Bronchial epithelial cell (primary cell): ENCODE results near the gene SPINDOC. TPM values are rescaled to one million over a fixed set of nuclear protein-coding genes. Genes with fewer than 3 reads are reported as not detected.

Source experiments
- DNase-seq: peaks from one replicate; pipeline ENCODE4 v3.0.0-alpha.2; 2010; ENCODE audit warnings: low read depth
- FAIRE-seq: peaks from 2 replicates; lab custom pipeline; 2011; peaks lifted over from hg19 to GRCh38; lab: Jason Lieb, UNC
- H3K27me3 ChIP-seq: 2 replicates; pipeline ENCODE4 v1.5.1; 2011; ENCODE audit warnings: low read length; ENCODE audit not compliant: control insufficient read depth, insufficient read depth
- H3K36me3 ChIP-seq: 2 replicates; pipeline ENCODE4 v1.5.1; 2011; ENCODE audit warnings: low read length; ENCODE audit not compliant: control insufficient read depth, insufficient read depth
- H3K4me3 ChIP-seq: 2 replicates; pipeline ENCODE4 v1.5.1; 2011; ENCODE audit warnings: mild to moderate bottlenecking, low read depth, low read length, control low read depth
- CTCF ChIP-seq: IDR thresholded peaks from 2 replicates; pipeline ENCODE4 v1.5.1; 2011; ENCODE audit warnings: mild to moderate bottlenecking, moderate library complexity, low read length, control low read depth, inconsistent platforms; ENCODE audit not compliant: insufficient read depth, severe bottlenecking
- total RNA-seq: library from RNA; depleted of rRNA; stranded (reverse); fragments of >200 nt; gene quantifications from 2 replicates; pipeline ENCODE4 v1.2.1, GENCODE V29; 2014

SPINDOC gene
- total RNA-seq, 1 donor from 2014 or later, result 3.4 TPM

- no peaks in the 10 kb centered on the region for H3K27me3 ChIP-seq
- H3K36me3 ChIP-seq, result peaks cover 5% of the 10 kb centered on the region
- TF ChIP-seq CTCF, result no peak
- DNase-seq (no peak), FAIRE-seq (no peak)
- no peak overlapping the region for H3K4me3 ChIP-seq
Observed at GRCh38 chr11:63867511-63867910, 54.3 kb downstream of the SPINDOC start.

- no peak for DNase-seq
- H3K36me3 ChIP-seq, result peaks cover 3% of the 10 kb centered on the region
- no peak for FAIRE-seq
- no peaks in the 10 kb centered on the region for H3K27me3 ChIP-seq
- no peak overlapping the region for H3K4me3 ChIP-seq
- no peak for TF ChIP-seq CTCF
Observed at GRCh38 chr11:63868399-63869064, 55.3 kb downstream of the SPINDOC start.

- Histone ChIP-seq H3K36me3 (peaks cover 2% of the 10 kb centered on the region), H3K4me3 (no peak overlapping the region), H3K27me3 (no peaks in the 10 kb centered on the region)
- DNase-seq (peak; percentile 55), FAIRE-seq (no peak)
- no peak for TF ChIP-seq CTCF
Observed at GRCh38 chr11:63869171-63869591, 55.9 kb downstream of the SPINDOC start.

- DNase-seq (no peak), FAIRE-seq (no peak)
- Histone ChIP-seq H3K36me3 (peaks cover 2% of the 10 kb centered on the region), H3K4me3 (no peak overlapping the region), H3K27me3 (no peaks in the 10 kb centered on the region)
- TF ChIP-seq CTCF, result no peak
Observed at GRCh38 chr11:63869683-63870082, 56.4 kb downstream of the SPINDOC start.

GRCh38 chr11:63870351-63871140 lies 57.3 kb downstream of the SPINDOC start:
- no peak for TF ChIP-seq CTCF
- H3K4me3 ChIP-seq, result no peak overlapping the region
- FAIRE-seq (no peak), DNase-seq (no peak)
- H3K36me3 ChIP-seq, result peaks cover 2% of the 10 kb centered on the region
- no peaks in the 10 kb centered on the region for H3K27me3 ChIP-seq
